HG03575 (cell line): ENCODE data around the gene AMT.
"Not testable (repeated sequence)": the region's sequence is repeated elsewhere in the genome, so short reads cannot be mapped to it uniquely, and the experiment has no call there.

Experiments used
- ATAC-seq: cut with Tn5 transposase; IDR thresholded peaks from one replicate; pipeline ENCODE4 v1.9.1; 2021; ENCODE audit not compliant: unreplicated experiment, insufficient number of reproducible peaks, low FRiP score; ENCODE audit errors: extremely low read depth

Gene AMT

GRCh38 chr3:49403891-49404290, 18.4 kb downstream of the AMT start:
- ATAC-seq, result no peak

GRCh38 chr3:49401766-49402165, 20.5 kb downstream of the AMT start:
- ATAC-seq, result no peak

GRCh38 chr3:49399461-49399860, 22.8 kb downstream of the AMT start:
- ATAC-seq, result no peak

GRCh38 chr3:49397470-49397869, 24.8 kb downstream of the AMT start:
- no peak for ATAC-seq

- ATAC-seq, result not testable (repeated sequence)
Observed at GRCh38 chr3:49391310-49391709, 31.0 kb downstream of the AMT start.

GRCh38 chr3:49389297-49389696, 33.0 kb downstream of the AMT start:
- no peak for ATAC-seq

- no peak for ATAC-seq
Observed at GRCh38 chr3:49388289-49388820, 33.9 kb downstream of the AMT start.

GRCh38 chr3:49387721-49388120, 34.6 kb downstream of the AMT start:
- no peak for ATAC-seq

- no peak for ATAC-seq
Observed at GRCh38 chr3:49386056-49386756, 36.1 kb downstream of the AMT start.

GRCh38 chr3:49385617-49386016, 36.7 kb downstream of the AMT start:
- no peak for ATAC-seq

GRCh38 chr3:49383387-49383786, 38.9 kb downstream of the AMT start:
- no peak for ATAC-seq

- ATAC-seq, result no peak
Observed at GRCh38 chr3:49378249-49378895, 43.9 kb downstream of the AMT start.

GRCh38 chr3:49377483-49377882, 44.8 kb downstream of the AMT start:
- no peak for ATAC-seq

- no peak for ATAC-seq
Observed at GRCh38 chr3:49371946-49372345, 50.3 kb downstream of the AMT start.

GRCh38 chr3:49370585-49371290, 51.5 kb downstream of the AMT start:
- ATAC-seq, result no peak
